Activated CD8-positive, alpha-beta T cell treated with anti-CD3 and anti-CD28 coated beads for 36 hours (primary cell): ENCODE results near the gene FSD1. TPM values are rescaled to one million over a fixed set of nuclear protein-coding genes. Genes with fewer than 3 reads are reported as not detected.

Source experiments
- ATAC-seq: fragments of 200-7000 bp; cut with Tn5 transposase; one replicate; pipeline ENCODE4 v1.10.0; 2021; ENCODE audit warnings: mild to moderate bottlenecking, moderate library complexity
- CTCF ChIA-PET: fragments of 350-600 bp; sonication (Branson Sonifier 250); formaldehyde crosslinking; loops from one replicate; lab custom pipeline; 2021; ENCODE audit warnings: antibody characterized with exemption; lab: Charles Lee
- POLR2A ChIA-PET: fragments of 350-600 bp; sonication (Branson Sonifier 250); formaldehyde crosslinking; loops from one replicate; lab custom pipeline; 2021; ENCODE audit warnings: antibody characterized with exemption; lab: Charles Lee
- DNase-seq: peaks from one replicate; pipeline ENCODE4 v3.0.0-alpha.2; 2020
- H3K27ac Mint-ChIP-seq: one replicate; pipeline ENCODE4 v1.8.0; 2021; ENCODE audit warnings: mild to moderate bottlenecking, mixed read lengths
- H3K27me3 Mint-ChIP-seq: one replicate; pipeline ENCODE4 v1.8.0; 2021; ENCODE audit warnings: mixed read lengths
- H3K36me3 Mint-ChIP-seq: one replicate; pipeline ENCODE4 v1.8.0; 2021; ENCODE audit warnings: low read depth, mixed read lengths
- H3K4me1 Mint-ChIP-seq: one replicate; pipeline ENCODE4 v1.8.0; 2021; ENCODE audit warnings: low read depth, mixed read lengths
- H3K4me3 Mint-ChIP-seq: one replicate; pipeline ENCODE4 v1.8.0; 2021; ENCODE audit warnings: mild to moderate bottlenecking, moderate library complexity, mixed read lengths
- H3K9me3 Mint-ChIP-seq: one replicate; pipeline ENCODE4 v1.8.0; 2021; ENCODE audit warnings: mixed read lengths
- intact Hi-C: fragments of 100-400 bp; cut with micrococcal nuclease; formaldehyde crosslinking; loops from one replicate; pipeline ENCODE4 v1.10.0; 2022
- total RNA-seq, 2 experiments: library from RNA; stranded (reverse); gene quantifications; one replicate each; pipeline ENCODE4 v1.2.3, GENCODE V29; 2021
- TF ChIP-seq, protein P1 (sequence below): fragments of 200-600 bp; IDR thresholded peaks from one replicate; pipeline ENCODE4 v1.8.0; 2022; ENCODE audit warnings: antibody characterized with exemption, mild to moderate bottlenecking

The FSD1 gene
- total RNA-seq, 2 experiments from 2014 or later = 19.7 to 22.0 TPM

DNA sequence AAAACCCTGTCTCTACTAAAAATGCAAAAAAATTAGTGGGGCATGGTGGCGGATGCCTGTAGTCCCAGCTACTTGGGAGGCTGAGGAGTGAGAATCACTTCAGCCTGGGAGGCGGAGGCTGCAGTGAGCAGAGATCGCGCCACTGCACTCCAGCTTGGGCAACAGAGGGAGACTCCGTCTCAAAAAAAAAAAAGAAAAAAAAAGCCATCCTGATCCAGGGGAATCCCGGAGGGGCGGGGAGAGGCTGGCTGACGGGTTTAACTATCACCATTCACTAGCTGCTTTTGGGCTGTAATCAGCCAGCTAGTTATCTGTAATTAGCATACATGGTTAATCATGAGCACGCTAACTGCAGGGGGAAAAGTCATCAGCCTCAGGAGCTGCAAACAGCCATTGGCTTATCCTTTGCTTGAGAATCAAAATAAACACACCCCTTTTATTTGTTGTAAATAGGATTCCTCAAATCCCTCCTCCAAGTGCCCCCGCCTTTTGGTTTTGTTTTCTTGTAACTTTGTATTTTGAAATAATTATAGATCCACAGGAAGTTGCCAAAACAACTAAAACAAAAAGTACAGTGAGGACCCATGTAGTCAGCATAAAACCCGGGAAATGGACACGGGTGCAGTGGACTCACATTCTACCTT is 9.6 kb downstream of the FSD1 start:
- H3K9me3 Mint-ChIP-seq = peaks cover 3% of the 10 kb centered on the region
- CTCF ChIA-PET = no interaction called here
- DNase-seq (no peak), ATAC-seq (no peak)
- POLR2A ChIA-PET = interaction anchor here (1.4 kb wide), 1 partner anchor 10 kb away, joined by 3 read pairs; the partner anchor contains the start of gene FSD1
- H3K4me3 Mint-ChIP-seq = no peak overlapping the region
- no peaks in the 10 kb centered on the region for H3K4me1 Mint-ChIP-seq
- intact Hi-C loops = no loop called here
- no peaks in the 10 kb centered on the region for H3K27me3 Mint-ChIP-seq
- TF ChIP-seq, protein P1, sequence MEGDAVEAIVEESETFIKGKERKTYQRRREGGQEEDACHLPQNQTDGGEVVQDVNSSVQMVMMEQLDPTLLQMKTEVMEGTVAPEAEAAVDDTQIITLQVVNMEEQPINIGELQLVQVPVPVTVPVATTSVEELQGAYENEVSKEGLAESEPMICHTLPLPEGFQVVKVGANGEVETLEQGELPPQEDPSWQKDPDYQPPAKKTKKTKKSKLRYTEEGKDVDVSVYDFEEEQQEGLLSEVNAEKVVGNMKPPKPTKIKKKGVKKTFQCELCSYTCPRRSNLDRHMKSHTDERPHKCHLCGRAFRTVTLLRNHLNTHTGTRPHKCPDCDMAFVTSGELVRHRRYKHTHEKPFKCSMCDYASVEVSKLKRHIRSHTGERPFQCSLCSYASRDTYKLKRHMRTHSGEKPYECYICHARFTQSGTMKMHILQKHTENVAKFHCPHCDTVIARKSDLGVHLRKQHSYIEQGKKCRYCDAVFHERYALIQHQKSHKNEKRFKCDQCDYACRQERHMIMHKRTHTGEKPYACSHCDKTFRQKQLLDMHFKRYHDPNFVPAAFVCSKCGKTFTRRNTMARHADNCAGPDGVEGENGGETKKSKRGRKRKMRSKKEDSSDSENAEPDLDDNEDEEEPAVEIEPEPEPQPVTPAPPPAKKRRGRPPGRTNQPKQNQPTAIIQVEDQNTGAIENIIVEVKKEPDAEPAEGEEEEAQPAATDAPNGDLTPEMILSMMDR = no peak
- no peak overlapping the region for H3K27ac Mint-ChIP-seq
- H3K36me3 Mint-ChIP-seq = peaks cover 5% of the 10 kb centered on the region

DNA sequence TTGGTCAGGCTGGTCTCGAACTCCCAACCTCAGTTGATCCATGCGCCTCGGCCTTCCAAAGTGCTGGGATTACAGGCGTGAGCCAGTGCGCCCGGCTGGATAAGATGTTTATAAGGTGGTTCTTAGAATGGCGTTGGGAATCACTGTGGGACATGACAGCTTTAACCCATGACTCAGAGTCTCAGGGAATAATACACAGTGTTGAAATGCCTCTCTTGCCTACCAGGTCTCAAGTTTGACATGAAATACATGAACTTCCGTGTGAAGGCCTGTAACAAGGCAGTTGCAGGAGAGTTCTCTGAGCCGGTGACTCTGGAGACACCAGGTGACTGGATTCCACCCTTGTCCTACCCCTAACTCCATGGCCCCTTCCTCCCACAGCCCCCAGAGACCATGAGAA is 12.6 kb downstream of the FSD1 start:
- intact Hi-C loops = no loop called here
- Mint-ChIP-seq H3K27me3 (no peaks in the 10 kb centered on the region), H3K36me3 (peaks cover 13% of the 10 kb centered on the region), H3K4me1 (no peaks in the 10 kb centered on the region), H3K27ac (no peak overlapping the region), H3K4me3 (no peak overlapping the region), H3K9me3 (peaks cover 13% of the 10 kb centered on the region)
- TF ChIP-seq, protein P1 = no peak
- POLR2A ChIA-PET = no interaction called here
- ATAC-seq (no peak), DNase-seq (no peak)
- CTCF ChIA-PET = interaction anchor here (1.4 kb wide), 1 partner anchor 50 kb away, joined by 5 read pairs; no protein-coding TSS in a partner anchor

GRCh38 chr19:4318460-4318859 is 14.1 kb downstream of the FSD1 start:
- H3K27me3 Mint-ChIP-seq = no peaks in the 10 kb centered on the region
- TF ChIP-seq, protein P1 = no peak
- ATAC-seq (no peak), DNase-seq (no peak)
- no peak overlapping the region for H3K27ac Mint-ChIP-seq
- ChIA-PET CTCF (interaction anchor here (1.1 to 2.3 kb wide), 3 partner anchors 34 to 62 kb away, joined by 3 to 8 read pairs (median 4); no protein-coding TSS in a partner anchor), POLR2A (interaction anchor here (1.0 to 2.3 kb wide), 3 partner anchors 16 to 25 kb away, joined by 3 to 8 read pairs (median 3); partner anchors contain the start of gene MPND)
- no peak overlapping the region for H3K4me3 Mint-ChIP-seq
- intact Hi-C loops = no loop called here
- H3K36me3 Mint-ChIP-seq = peaks cover 13% of the 10 kb centered on the region
- no peaks in the 10 kb centered on the region for H3K4me1 Mint-ChIP-seq
- peaks cover 16% of the 10 kb centered on the region for H3K9me3 Mint-ChIP-seq

GRCh38 chr19:4319067-4319718 is 14.8 kb downstream of the FSD1 start:
- no peak for ATAC-seq
- CTCF ChIA-PET = interaction anchor here (0.5 to 4.0 kb wide), 7 partner anchors 16 to 187 kb away, joined by 3 to 26 read pairs (median 4); no protein-coding TSS in a partner anchor
- no peak overlapping the region for H3K27ac Mint-ChIP-seq
- H3K27me3 Mint-ChIP-seq = no peaks in the 10 kb centered on the region
- no peaks in the 10 kb centered on the region for H3K4me1 Mint-ChIP-seq
- TF ChIP-seq, protein P1 = no peak
- H3K4me3 Mint-ChIP-seq = no peak overlapping the region
- H3K9me3 Mint-ChIP-seq = peaks cover 16% of the 10 kb centered on the region
- intact Hi-C loops = no loop called here
- POLR2A ChIA-PET = interaction anchor here (1.0 to 2.3 kb wide), 5 partner anchors 15 to 33 kb away, joined by 3 to 8 read pairs (median 3); partner anchors contain the start of genes FSD1 and MPND
- H3K36me3 Mint-ChIP-seq = peaks cover 13% of the 10 kb centered on the region
- DNase-seq = no peak
